ENCODE results near the gene KIF3B. TPM values are rescaled to one million over a fixed set of nuclear protein-coding genes. Genes with fewer than 3 reads are reported as not detected.

The KIF3B gene
- total and polyA plus RNA-seq, 2 of the 13 experiments (the other 11 are each of a cell fraction or from before 2014, with no cell fraction given) = 23.6 to 28.8 TPM

DNA sequence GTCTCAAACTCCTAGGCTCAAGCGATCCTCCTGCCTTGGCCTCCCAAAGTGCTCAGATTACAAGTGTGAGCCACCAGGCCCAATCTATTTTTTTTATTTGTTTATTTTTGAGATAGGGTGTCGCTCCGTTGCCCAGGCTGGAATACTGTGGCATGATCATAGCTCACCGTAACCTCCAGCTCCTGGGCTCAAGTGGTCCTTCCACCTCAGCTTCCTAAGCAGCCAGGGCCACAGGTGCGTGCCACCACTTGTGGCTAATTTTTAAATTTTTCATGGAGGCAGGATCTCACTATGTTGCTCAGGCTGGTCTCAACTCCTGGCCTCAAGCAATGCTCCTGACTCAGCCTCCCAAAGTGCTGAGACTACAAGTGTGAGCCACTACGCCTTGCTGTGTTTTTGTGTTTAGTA lies 9.8 kb downstream of the KIF3B start (continued):
- no peak for TF ChIP-seq AHDC1 (CRISPR knock-in tag; IDR thresholded peaks at IDR 0.05; ENCODE audit: borderline replicate concordance)
- TF ChIP-seq MED1 (CRISPR knock-in tag; IDR thresholded peaks at IDR 0.05) = peak; percentile 32; the same call in 1 of the 2 replicates

- DNase-seq (ENCODE audit: low spot score) (peak; percentile 86), ATAC-seq (peak; percentile 38; the same call in 2 of the 3 replicates), FAIRE-seq (no peak)
- CTCF ChIA-PET (ENCODE audit: low intra/inter-chr PET ratio, low total read pairs) = no interaction called here
- WGBS (ENCODE audit: low lambda C conversion rate) = 56% methylated on average over 6 of the region's 6 CpGs
- Histone ChIP-seq H2AFZ (ENCODE audit: low read length) (no peak overlapping the region), H3K9me3 (ENCODE audit: low read length) (no peaks in the 10 kb centered on the region), H3K36me3 (replicated peaks in 1 of 2; ENCODE audit: control insufficient read depth in 1 of 2, insufficient read depth in 2 of 2, low read length in 2 of 2) (peaks cover 0 to 3% of the 10 kb centered on the region in 2 experiments; a peak in 2 of 5 replicates), H4K20me1 (ENCODE audit: insufficient read depth, low read length) (no peaks in the 10 kb centered on the region), H3K79me2 (ENCODE audit: insufficient read depth, low read length) (peaks cover 36% of the 10 kb centered on the region), H3K27me3 (ENCODE audit: control insufficient read depth in 1 of 2, insufficient read depth in 2 of 2, low read length in 2 of 2) (no peaks in the 10 kb centered on the region), H3K27ac (ENCODE audit: extremely low read length, insufficient read depth, low read length) (peak overlapping the region; percentile 92), H3K4me2 (ENCODE audit: low read depth, low read length) (peak overlapping the region; percentile 78), H3K4me3 (replicated peaks in 1 of 3; ENCODE audit: insufficient read depth in 1 of 3, low read depth in 2 of 3, low read length in 3 of 3) (no peak overlapping the region), H3K4me1 (ENCODE audit: insufficient read depth, low read length) (peaks cover 88% of the 10 kb centered on the region), H3K9ac (ENCODE audit: insufficient read depth, low read depth, low read length) (peak overlapping the region; percentile 52)
- POLR2A ChIA-PET = interaction anchor here (0.7 to 4.0 kb wide), 10 partner anchors 10 to 714 kb away, joined by 3 to 52 read pairs (median 22); partner anchors contain the start of genes ASXL1 and KIF3B
- in situ Hi-C loops (cut with HindIII; ENCODE audit: extremely low pct_ligation_motif_present, low pct_unique_long_range_greater_than_20kb) (no loop called here), intact Hi-C loops (cut with micrococcal nuclease; ENCODE audit: unreplicated experiment) (loop anchor here (5.0 kb wide), 2 partner anchors 46 to 81 kb away; partner anchors contain the start of genes PLAGL2 and POFUT1)
- no TSS peak for BruUV-seq (replicated peaks)
- TF ChIP-seq ZBTB38 (CRISPR knock-in tag; IDR thresholded peaks at IDR 0.05) = peak; percentile 55; the same call in 1 of the 2 replicates
- TF ChIP-seq, protein P1, sequence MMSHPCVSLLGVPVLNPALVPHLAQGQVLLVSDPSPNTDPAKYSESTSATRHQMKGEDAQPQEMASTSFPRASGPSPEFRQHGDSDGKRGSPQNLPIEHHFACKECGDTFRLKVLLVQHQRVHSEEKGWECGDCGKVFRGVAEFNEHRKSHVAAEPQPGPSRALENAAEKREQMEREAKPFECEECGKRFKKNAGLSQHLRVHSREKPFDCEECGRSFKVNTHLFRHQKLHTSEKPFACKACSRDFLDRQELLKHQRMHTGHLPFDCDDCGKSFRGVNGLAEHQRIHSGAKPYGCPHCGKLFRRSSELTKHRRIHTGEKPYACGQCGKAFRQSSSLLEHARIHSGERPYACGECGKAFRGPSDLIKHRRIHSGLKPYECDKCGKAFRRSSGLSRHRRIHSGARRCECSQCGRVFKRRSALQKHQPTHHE (CRISPR knock-in tag; IDR thresholded peaks at IDR 0.05; ENCODE audit: borderline replicate concordance) = peak; percentile 58; the same call in 1 of the 2 replicates
- 0 out of 2 replicates have a peak, but pooled peaks have one; percentile 77 for TF ChIP-seq ZNF256 (CRISPR knock-in tag; conservative IDR thresholded peaks at IDR 0.05)
- TF ChIP-seq ZNF331 (CRISPR knock-in tag; IDR thresholded peaks at IDR 0.05) = peak; percentile 46; the same call in 1 of the 2 replicates
- TF ChIP-seq ZBTB20 (CRISPR knock-in tag; IDR thresholded peaks at IDR 0.05; ENCODE audit: borderline replicate concordance, low read depth) = peak; percentile 58; the same call in 1 of the 2 replicates
- TF ChIP-seq, protein P2, sequence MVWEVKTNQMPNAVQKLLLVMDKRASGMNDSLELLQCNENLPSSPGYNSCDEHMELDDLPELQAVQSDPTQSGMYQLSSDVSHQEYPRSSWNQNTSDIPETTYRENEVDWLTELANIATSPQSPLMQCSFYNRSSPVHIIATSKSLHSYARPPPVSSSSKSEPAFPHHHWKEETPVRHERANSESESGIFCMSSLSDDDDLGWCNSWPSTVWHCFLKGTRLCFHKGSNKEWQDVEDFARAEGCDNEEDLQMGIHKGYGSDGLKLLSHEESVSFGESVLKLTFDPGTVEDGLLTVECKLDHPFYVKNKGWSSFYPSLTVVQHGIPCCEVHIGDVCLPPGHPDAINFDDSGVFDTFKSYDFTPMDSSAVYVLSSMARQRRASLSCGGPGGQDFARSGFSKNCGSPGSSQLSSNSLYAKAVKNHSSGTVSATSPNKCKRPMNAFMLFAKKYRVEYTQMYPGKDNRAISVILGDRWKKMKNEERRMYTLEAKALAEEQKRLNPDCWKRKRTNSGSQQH (CRISPR knock-in tag; IDR thresholded peaks at IDR 0.05; ENCODE audit: low read depth) = peak; percentile 62; the same call in 1 of the 2 replicates
- peak; percentile 66; the same call in 1 of the 2 replicates for TF ChIP-seq HMG20A (CRISPR knock-in tag; IDR thresholded peaks at IDR 0.05; ENCODE audit: borderline replicate concordance)
- peak; percentile 88 for TF ChIP-seq CEBPB (IDR thresholded peaks at IDR 0.05; ENCODE audit: borderline replicate concordance, low read depth, low read length)
- TF ChIP-seq RARG (CRISPR knock-in tag; IDR thresholded peaks at IDR 0.05; ENCODE audit: low read depth) = no peak
- peak; percentile 78; the same call in 1 of the 2 replicates for TF ChIP-seq ISL2 (CRISPR knock-in tag; IDR thresholded peaks at IDR 0.05)
- peak; percentile 82; the same call in 1 of the 2 replicates for TF ChIP-seq KDM1A (CRISPR knock-in tag; IDR thresholded peaks at IDR 0.05)
Measured at GRCh38 chr20:32288225-32288849, 10.9 kb downstream of the KIF3B start.
